ENCODE results near the gene CAPZA2.

CAPZA2 gene

DNA sequence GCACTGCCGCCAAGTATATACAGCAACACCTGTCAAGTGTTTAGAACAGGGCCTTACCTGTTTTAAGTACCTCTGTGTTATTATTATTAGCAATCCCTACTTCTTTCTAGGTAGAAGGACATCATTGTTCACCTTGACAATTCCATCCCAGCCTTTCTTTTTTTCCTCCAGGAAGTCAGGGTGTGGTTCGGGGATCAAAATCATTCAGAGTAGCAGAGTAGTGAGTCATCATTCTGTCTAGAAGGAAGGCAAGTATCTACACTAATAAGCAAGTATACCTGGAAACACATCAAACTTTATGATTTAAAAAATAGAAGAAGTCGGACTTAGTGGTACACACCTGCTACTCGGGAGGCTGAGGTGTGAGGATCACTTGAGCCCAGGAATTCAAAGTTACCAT is 25.5 kb upstream of the CAPZA2 start:
- in situ Hi-C loops (cut with MboI; ENCODE audit: low sequenced_read_pairs, unreplicated experiment): no loop called here
- no peak for DNase-seq (ENCODE audit: low spot score)

DNA sequence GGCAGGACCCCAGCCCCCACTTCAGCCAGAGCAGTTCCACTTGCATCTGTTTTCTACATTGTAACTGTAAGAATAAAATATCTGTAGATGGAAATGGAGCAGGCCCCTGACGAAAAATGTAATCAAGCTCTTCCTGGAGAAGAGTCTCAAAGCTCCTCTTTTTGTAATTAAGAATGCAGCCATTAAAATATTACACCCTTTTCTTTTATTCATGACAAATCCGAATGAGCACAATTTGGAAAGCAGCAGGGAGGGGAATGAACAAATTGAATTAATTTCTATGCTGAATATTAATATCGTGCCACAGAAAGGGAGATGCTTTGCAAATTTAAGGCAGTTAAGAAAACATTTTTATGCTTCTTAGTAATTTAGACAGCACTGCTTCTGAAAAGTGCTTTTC is 24.8 kb upstream of the CAPZA2 start:
- in situ Hi-C loops (cut with MboI; ENCODE audit: low sequenced_read_pairs, unreplicated experiment): no loop called here
- no peak for TF ChIP-seq CTCF (IDR thresholded peaks at IDR 0.05; ENCODE audit: borderline replicate concordance, control extremely low read depth, extremely low read depth, insufficient read depth, missing control alignments)
- no peak for DNase-seq (ENCODE audit: low spot score)

More for the DNA sequence above, 25.5 kb upstream of the CAPZA2 start:
- TF ChIP-seq CTCF (IDR thresholded peaks at IDR 0.05; ENCODE audit: borderline replicate concordance, control extremely low read depth, extremely low read depth, insufficient read depth, missing control alignments): no peak

DNA sequence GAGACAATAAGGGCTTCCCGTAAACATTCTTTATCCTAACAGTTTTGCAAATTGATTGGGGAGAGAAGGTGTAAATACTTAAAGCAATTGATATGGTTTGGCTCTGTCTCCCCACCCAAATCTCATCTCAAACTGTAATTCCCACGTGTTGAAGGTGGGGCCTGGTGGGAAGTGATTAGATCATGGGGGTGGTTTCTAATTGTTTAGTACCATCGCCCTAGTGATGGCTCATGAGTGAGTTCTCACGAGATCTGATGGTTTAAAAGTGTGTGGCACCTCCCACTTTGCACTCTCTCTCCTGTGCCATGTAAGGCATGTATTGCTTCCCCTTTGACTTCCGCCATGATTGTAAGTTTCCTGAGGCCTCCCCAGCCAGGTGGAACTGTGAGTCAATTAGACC is 22.1 kb upstream of the CAPZA2 start:
- TF ChIP-seq CTCF (IDR thresholded peaks at IDR 0.05; ENCODE audit: borderline replicate concordance, control extremely low read depth, extremely low read depth, insufficient read depth, missing control alignments): no peak
- no peak for DNase-seq (ENCODE audit: low spot score)
- in situ Hi-C loops (cut with MboI; ENCODE audit: low sequenced_read_pairs, unreplicated experiment): no loop called here

DNA sequence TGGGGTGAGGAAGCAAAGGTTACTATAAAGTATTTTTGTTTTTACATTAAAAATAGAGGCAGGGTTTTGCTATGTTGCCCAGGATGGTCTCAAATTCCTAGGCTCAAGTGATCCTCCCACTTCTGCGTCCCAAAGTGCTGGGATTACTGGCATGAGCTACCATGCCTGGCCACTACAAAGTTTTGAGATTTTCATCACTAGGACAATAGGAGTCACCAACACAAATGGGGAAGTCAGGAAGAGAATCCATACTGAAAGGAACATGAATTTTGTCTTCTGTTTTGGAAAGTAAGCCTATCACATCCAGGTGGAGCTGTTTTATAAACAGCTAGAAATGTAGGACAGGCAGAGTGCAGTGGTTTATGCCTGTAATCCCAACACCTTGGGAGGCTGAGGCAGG is 20.0 kb upstream of the CAPZA2 start:
- in situ Hi-C loops (cut with MboI; ENCODE audit: low sequenced_read_pairs, unreplicated experiment): no loop called here
- DNase-seq (ENCODE audit: low spot score): no peak
- TF ChIP-seq CTCF (IDR thresholded peaks at IDR 0.05; ENCODE audit: borderline replicate concordance, control extremely low read depth, extremely low read depth, insufficient read depth, missing control alignments): no peak

- no peak for DNase-seq (ENCODE audit: low spot score)
- TF ChIP-seq CTCF (IDR thresholded peaks at IDR 0.05; ENCODE audit: borderline replicate concordance, control extremely low read depth, extremely low read depth, insufficient read depth, missing control alignments): no peak
- in situ Hi-C loops (cut with MboI; ENCODE audit: low sequenced_read_pairs, unreplicated experiment): no loop called here
These were observed 19.0 kb upstream of the CAPZA2 start for GRCh38 chr7:116843378-116843777.

GRCh38 chr7:116851175-116851574 is 11.2 kb upstream of the CAPZA2 start:
- no peak for TF ChIP-seq CTCF (IDR thresholded peaks at IDR 0.05; ENCODE audit: borderline replicate concordance, control extremely low read depth, extremely low read depth, insufficient read depth, missing control alignments)

DNA sequence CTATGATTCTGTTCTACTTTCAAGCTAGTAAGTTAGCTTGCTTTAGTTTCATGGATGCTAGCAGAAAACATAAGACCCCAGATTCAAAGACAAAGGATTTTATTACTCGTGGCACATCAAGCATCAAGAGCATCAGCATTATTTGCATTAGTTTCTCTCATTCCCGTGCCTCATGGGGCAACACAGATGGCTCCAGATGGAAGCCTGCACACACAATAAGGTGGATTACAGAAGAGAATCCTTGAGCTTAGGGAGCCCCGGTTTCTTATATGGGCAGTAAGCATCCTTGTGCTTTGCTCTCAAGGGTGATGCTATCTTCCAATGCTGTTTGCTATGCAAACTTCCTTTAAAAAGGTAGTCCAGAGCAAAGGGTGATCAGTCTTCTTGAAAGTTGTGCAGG is 10.7 kb upstream of the CAPZA2 start:
- TF ChIP-seq CTCF (IDR thresholded peaks at IDR 0.05; ENCODE audit: borderline replicate concordance, control extremely low read depth, extremely low read depth, insufficient read depth, missing control alignments): no peak
- in situ Hi-C loops (cut with MboI; ENCODE audit: low sequenced_read_pairs, unreplicated experiment): no loop called here
- no peak for DNase-seq (ENCODE audit: low spot score)

More at GRCh38 chr7:116851175-116851574, 11.2 kb upstream of the CAPZA2 start:
- no peak for DNase-seq (ENCODE audit: low spot score)
- in situ Hi-C loops (cut with MboI; ENCODE audit: low sequenced_read_pairs, unreplicated experiment): no loop called here
